Liver (tissue), 9 donors: ENCODE data around the gene RNASE13. TPM values are rescaled to one million over a fixed set of nuclear protein-coding genes. Genes with fewer than 3 reads are reported as not detected.

Experiments
- DNase-seq: peaks from one replicate; pipeline ENCODE4 v3.0.0-alpha.2; 2017; ENCODE audit warnings: low spot score
- H3K27ac ChIP-seq, 2 donors: one replicate each; pipeline ENCODE4 v1.7.0; 2013; ENCODE audit warnings: inconsistent platforms in 2 of 2, low read length in 2 of 2, control low read depth in 1 of 2, low read depth in 1 of 2, mild to moderate bottlenecking in 1 of 2
- H3K27me3 ChIP-seq, 4 donors: one replicate each; pipeline versions ENCODE4 v1.6.1 to v1.7.0; 2013; ENCODE audit warnings: low read length in 3 of 4, inconsistent platforms in 1 of 4, mild to moderate bottlenecking in 1 of 4, moderate library complexity in 1 of 4; ENCODE audit not compliant: control insufficient read depth in 4 of 4, insufficient read depth in 4 of 4
- H3K36me3 ChIP-seq, 4 donors: one replicate each; pipeline versions ENCODE4 v1.6.1 to v1.7.0; 2013; ENCODE audit warnings: low read length in 3 of 4, mild to moderate bottlenecking in 3 of 4, low read depth in 1 of 4, moderate library complexity in 1 of 4; ENCODE audit not compliant: control insufficient read depth in 4 of 4, insufficient read depth in 3 of 4
- H3K4me1 ChIP-seq, 4 donors: one replicate each; pipeline versions ENCODE4 v1.6.1 to v1.7.0; 2013; ENCODE audit warnings: low read length in 3 of 4, mild to moderate bottlenecking in 3 of 4, moderate library complexity in 1 of 4; ENCODE audit not compliant: control insufficient read depth in 4 of 4, insufficient read depth in 4 of 4
- H3K4me3 ChIP-seq, 3 donors: one replicate each; pipeline versions ENCODE4 v1.6.1 to v1.7.0; 2013; ENCODE audit warnings: low read length in 3 of 3, control low read depth in 1 of 3, low read depth in 1 of 3, mild to moderate bottlenecking in 1 of 3
- H3K9ac ChIP-seq, 2 donors: one replicate each; pipeline ENCODE4 v1.7.0; 2013; ENCODE audit warnings: low read length in 2 of 2, mild to moderate bottlenecking in 2 of 2, moderate library complexity in 2 of 2, control low read depth in 1 of 2, low read depth in 1 of 2
- H3K9me3 ChIP-seq, 4 donors: one replicate each; pipeline versions ENCODE4 v1.6.1 to v1.7.0; 2013; ENCODE audit warnings: low read length in 3 of 4; ENCODE audit not compliant: control insufficient read depth in 4 of 4
- ATF3 ChIP-seq: IDR thresholded peaks from 2 replicates; pipeline ENCODE4 v1.6.1; 2016; ENCODE audit warnings: antibody characterized with exemption
- CTCF ChIP-seq: fragments of 150-350 bp; IDR thresholded peaks from 2 replicates; pipeline ENCODE4 v1.5.1; 2017; ENCODE audit warnings: improper control_type of control experiment, low read depth, low read length; ENCODE audit not compliant: missing input control
- EGR1 ChIP-seq, 2 donors: IDR thresholded peaks; 2 replicates each; pipeline ENCODE4 v1.6.1; 2016 to 2018; ENCODE audit warnings: antibody characterized with exemption in 2 of 2, low read depth in 2 of 2
- FOXA1 ChIP-seq: IDR thresholded peaks from 2 replicates; pipeline ENCODE4 v1.6.1; 2016; ENCODE audit warnings: antibody characterized with exemption
- FOXA2 ChIP-seq: IDR thresholded peaks from 2 replicates; pipeline ENCODE4 v1.6.1; 2016; ENCODE audit warnings: antibody characterized with exemption
- HNF4A ChIP-seq, 2 donors: conservative IDR thresholded peaks; 2 replicates each; pipeline ENCODE4 v1.6.1; 2016; ENCODE audit warnings: antibody characterized with exemption in 2 of 2, mild to moderate bottlenecking in 2 of 2
- HNF4G ChIP-seq: IDR thresholded peaks from 2 replicates; pipeline ENCODE4 v1.6.1; 2016; ENCODE audit warnings: antibody characterized with exemption
- JUND ChIP-seq, 2 donors: IDR thresholded peaks; 2 replicates each; pipeline ENCODE4 v1.6.1; 2016; ENCODE audit warnings: antibody characterized with exemption in 2 of 2
- MAX ChIP-seq: IDR thresholded peaks from 2 replicates; pipeline ENCODE4 v1.6.1; 2016; ENCODE audit warnings: antibody characterized with exemption
- NR2F2 ChIP-seq: IDR thresholded peaks from 2 replicates; pipeline ENCODE4 v1.6.1; 2016; ENCODE audit warnings: antibody characterized with exemption
- RAD21 ChIP-seq, 2 donors: IDR thresholded peaks; 2 replicates each; pipeline ENCODE4 v1.6.1; 2016; ENCODE audit warnings: antibody characterized with exemption in 2 of 2, mild to moderate bottlenecking in 2 of 2
- REST ChIP-seq: IDR thresholded peaks from 2 replicates; pipeline ENCODE4 v1.6.1; 2016; ENCODE audit warnings: antibody characterized with exemption, mild to moderate bottlenecking
- RXRA ChIP-seq, 2 donors: IDR thresholded peaks; 2 replicates each; pipeline ENCODE4 v1.6.1; 2017 to 2018; ENCODE audit warnings: antibody characterized with exemption in 2 of 2, mild to moderate bottlenecking in 1 of 2
- SP1 ChIP-seq: IDR thresholded peaks from 2 replicates; pipeline ENCODE4 v1.6.1; 2018; ENCODE audit warnings: antibody characterized with exemption, mild to moderate bottlenecking
- TAF1 ChIP-seq: conservative IDR thresholded peaks from 2 replicates; pipeline ENCODE4 v1.6.1; 2016; ENCODE audit warnings: antibody characterized with exemption, mild to moderate bottlenecking
- ZBTB33 ChIP-seq: IDR thresholded peaks from 2 replicates; pipeline ENCODE4 v1.6.1; 2016; ENCODE audit warnings: antibody characterized with exemption
- WGBS: extraction: QIAGEN DNeasy Blood & Tissue Kit; methylation state at CpG from one replicate; pipeline ENCODE4 v1.1.7; 2013; 5-methylcytosine and 5-hydroxymethylcytosine counted together
- polyA plus RNA-seq, 2 donors: library from polyadenylated mRNA; stranded (reverse) in 1 of 2; unstranded in 1 of 2; fragments of 200-250 nt in 1 of 2; fragments of >200 nt in 1 of 2; fragmentation: Nextera tagmentation in 1 of 2; extraction: Ambion mirVana in 1 of 2; gene quantifications; one replicate each; pipeline versions ENCODE4 v1.2.1 to v1.2.3, GENCODE V29; 2013 to 2015
- total RNA-seq, 2 donors: library from RNA; depleted of rRNA; stranded (reverse); fragments of >200 nt; gene quantifications; one replicate each; pipeline ENCODE4 v1.2.3, GENCODE V29; 2014
- donor health status: healthy.
- donor health status: healthy.
- donor health status: healthy.
- donor health status: healthy.
- donor health status: healthy.

Gene RNASE13
- total and polyA plus RNA-seq, 4 donors, result 0.05 to 0.08 TPM; not detected in 2

- no peak for TF ChIP-seq MAX
Observed at GRCh38 chr14:20997115-20997514, 37.5 kb downstream of the RNASE13 start (continued).

- no peak for DNase-seq
- Histone ChIP-seq H3K9me3 (no peaks in the 10 kb centered on the region), H3K27ac (no peak overlapping the region), H3K36me3 (peaks cover 14 to 54% (median 48%) of the 10 kb centered on the region in 4 donors), H3K27me3 (no peaks in the 10 kb centered on the region), H3K9ac (no peak overlapping the region), H3K4me1 (no peaks in the 10 kb centered on the region), H3K4me3 (no peak overlapping the region)
- TF ChIP-seq REST (no peak), TAF1 (no peak), CTCF (no peak), MAX (no peak), RXRA (IDR thresholded peaks at IDR 0.05) (no peak), NR2F2 (no peak), HNF4A (conservative IDR thresholded peaks at IDR 0.05) (no peak), JUND (IDR thresholded peaks at IDR 0.05) (no peak), ATF3 (no peak), HNF4G (no peak), ZBTB33 (no peak), FOXA1 (no peak), EGR1 (IDR thresholded peaks at IDR 0.05; ENCODE audit: low read depth in 2 of 2) (no peak), SP1 (no peak), FOXA2 (no peak), RAD21 (IDR thresholded peaks at IDR 0.05) (no peak)
- 89% methylated on average over 14 of the region's 14 CpGs for WGBS
Observed at GRCh38 chr14:20996521-20996920, 38.1 kb downstream of the RNASE13 start.
